NCI-H1105 treated with DMSO at 0.1 percent for 48 hours (cell line): ENCODE data around the gene SCYGR1.
"Not testable (repeated sequence)": the region's sequence is repeated elsewhere in the genome, so short reads cannot be mapped to it uniquely, and the experiment has no call there.

Experiments
- DNase-seq: peaks from one replicate; lab custom pipeline; 2025; lab: John Stamatoyannopoulos, UW

The SCYGR1 gene

GRCh38 chr2:227402959-227403358 is 15.2 kb upstream of the SCYGR1 start:
- DNase-seq, result no peak

GRCh38 chr2:227402321-227402720 is 14.6 kb upstream of the SCYGR1 start:
- DNase-seq, result no peak

GRCh38 chr2:227401550-227401949 is 13.8 kb upstream of the SCYGR1 start:
- DNase-seq, result no peak

- no peak for DNase-seq
Measured at GRCh38 chr2:227398684-227399670, 11.2 kb upstream of the SCYGR1 start.

GRCh38 chr2:227397562-227397961 is 9.8 kb upstream of the SCYGR1 start:
- DNase-seq, result no peak

GRCh38 chr2:227395556-227395955 is 7.8 kb upstream of the SCYGR1 start:
- no peak for DNase-seq

- DNase-seq, result no peak
Measured at GRCh38 chr2:227394401-227394800, 6.7 kb upstream of the SCYGR1 start.

GRCh38 chr2:227390468-227391256 is 2.9 kb upstream of the SCYGR1 start:
- DNase-seq, result no peak

GRCh38 chr2:227389661-227390060 is 1.9 kb upstream of the SCYGR1 start:
- no peak for DNase-seq

- no peak for DNase-seq
Measured at GRCh38 chr2:227389231-227389630, 1.5 kb upstream of the SCYGR1 start.

GRCh38 chr2:227388537-227389011 is 825 bp upstream of the SCYGR1 start:
- no peak for DNase-seq

- no peak for DNase-seq
Measured at GRCh38 chr2:227386630-227387029, 1.1 kb downstream of the SCYGR1 start.

- no peak for DNase-seq
Measured at GRCh38 chr2:227383686-227384085, 4.1 kb downstream of the SCYGR1 start.

- DNase-seq, result not testable (repeated sequence)
Measured at GRCh38 chr2:227382241-227382835, 5.4 kb downstream of the SCYGR1 start.

GRCh38 chr2:227379095-227379494 is 8.7 kb downstream of the SCYGR1 start, which contains the start of gene TM4SF20:
Gene TM4SF20, minus strand, starts transcription at chr2:227379306. Its CDS starts 38 bp downstream, at chr2:227379268.
- DNase-seq, result no peak

GRCh38 chr2:227378371-227378782 is 9.4 kb downstream of the SCYGR1 start:
- no peak for DNase-seq

GRCh38 chr2:227377467-227378351 is 10.0 kb downstream of the SCYGR1 start:
- no peak for DNase-seq

- DNase-seq, result peak; percentile 17
Measured at GRCh38 chr2:227376656-227377396, 10.9 kb downstream of the SCYGR1 start.

GRCh38 chr2:227374158-227374557 is 13.6 kb downstream of the SCYGR1 start:
- DNase-seq, result no peak

GRCh38 chr2:227373389-227373788 is 14.4 kb downstream of the SCYGR1 start:
- no peak for DNase-seq
